Measurements from ENCODE around the gene GARIN6. TPM values are rescaled to one million over a fixed set of nuclear protein-coding genes. Genes with fewer than 3 reads are reported as not detected.
A peak's percentile ranks its signal among the peaks of the same experiment; 100 is the strongest.
"Not testable (repeated sequence)": the region's sequence is repeated elsewhere in the genome, so short reads cannot be mapped to it uniquely, and the experiment has no call there.

Gene GARIN6
- total and polyA plus RNA-seq, 2 donors (not counting 1 experiment from before 2014, with no cell fraction given), result not detected

DNA sequence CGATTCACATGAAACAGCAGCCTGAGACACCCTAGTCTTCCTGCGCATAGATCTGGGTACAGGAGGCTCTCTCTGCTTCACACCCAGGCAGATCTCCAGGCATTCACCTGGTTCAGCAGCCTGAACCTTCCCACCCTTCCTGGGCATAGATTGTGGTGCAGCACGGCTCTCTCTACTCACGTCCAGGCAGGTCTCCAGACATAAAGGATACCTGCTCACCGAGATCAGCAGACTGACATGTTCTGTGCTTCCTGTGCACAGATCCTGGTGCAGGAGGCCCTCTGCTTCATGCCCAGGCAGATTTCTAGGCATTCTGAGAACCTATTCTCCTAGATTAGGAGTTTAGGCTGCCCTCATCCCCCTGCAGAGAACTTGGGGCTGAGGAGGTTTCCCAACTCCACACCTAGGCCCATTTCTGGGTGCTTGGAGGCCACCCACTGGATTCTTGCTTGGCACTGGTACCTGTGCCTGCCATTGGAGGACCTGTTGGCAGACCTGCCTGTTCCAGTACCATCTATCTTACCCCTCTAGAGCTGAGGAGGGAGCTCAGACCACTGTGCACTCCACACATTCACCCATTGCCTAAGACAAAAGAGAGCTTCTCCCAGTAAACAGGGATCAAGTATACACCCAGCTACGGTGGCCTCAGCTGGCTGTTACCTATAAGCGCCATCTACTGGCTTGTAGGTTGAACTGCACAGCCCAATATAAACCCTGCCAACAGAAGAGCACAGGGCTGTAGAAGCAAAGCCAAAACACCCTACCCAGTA is 28.0 kb upstream of the GARIN6 start:
- no peaks in the 10 kb centered on the region for H3K27me3 Mint-ChIP-seq
- H3K4me1 Mint-ChIP-seq, result no peaks in the 10 kb centered on the region
- Histone ChIP-seq H3K9ac (ENCODE audit: low read length) (no peak overlapping the region), H3K79me2 (ENCODE audit: control insufficient read depth, insufficient read depth, low read length) (no peaks in the 10 kb centered on the region), H3K4me1 (ENCODE audit: control insufficient read depth in 2 of 2, insufficient read depth in 2 of 2, low read length in 2 of 2) (no peaks in the 10 kb centered on the region), H3K4me3 (ENCODE audit: control extremely low read depth in 1 of 5, extremely low read depth in 1 of 5, insufficient read depth in 1 of 5, low read depth in 2 of 5, low read length in 4 of 5) (no peak overlapping the region), H3K36me3 (replicated peaks in 1 of 2; ENCODE audit: control extremely low read depth in 1 of 2, control insufficient read depth in 1 of 2, extremely low read depth in 1 of 2, insufficient read depth in 2 of 2, low read length in 1 of 2) (no peaks in the 10 kb centered on the region), H2AFZ (ENCODE audit: insufficient read depth, low read depth, low read length, poor library complexity, severe bottlenecking) (no peak overlapping the region), H3K4me2 (replicated peaks; ENCODE audit: low read depth, low read length, poor library complexity, severe bottlenecking) (no peak overlapping the region), H3K27me3 (replicated peaks in 1 of 4; ENCODE audit: control extremely low read depth in 1 of 4, control insufficient read depth in 3 of 4, insufficient read depth in 4 of 4, low read length in 3 of 4) (peaks cover 0 to 2% (median 0%) of the 10 kb centered on the region in 4 experiments), H3K27ac (ENCODE audit: low read length in 2 of 2) (no peak overlapping the region), H4K20me1 (ENCODE audit: control insufficient read depth, insufficient read depth, low read length, poor library complexity, severe bottlenecking) (no peaks in the 10 kb centered on the region), H3K9me3 (ENCODE audit: control extremely low read depth in 1 of 3, control insufficient read depth in 2 of 3, insufficient read depth in 1 of 3, low read length in 2 of 3) (peaks cover 0 to 10% (median 0%) of the 10 kb centered on the region in 3 donors)
- H3K27ac Mint-ChIP-seq, result no peak overlapping the region
- whole genome bisulfite sequencing (ENCODE audit: insufficient coverage), result 74% methylated on average over 6 of the region's 7 CpGs
- peaks cover 2% of the 10 kb centered on the region for H3K9me3 Mint-ChIP-seq (ENCODE audit: insufficient read depth)
- TF ChIP-seq EZH2 (IDR thresholded peaks at IDR 0.05; ENCODE audit: borderline replicate concordance, insufficient read depth, low read depth, low read length, poor library complexity, severe bottlenecking), result no peak
- TF ChIP-seq CTCF (IDR thresholded peaks at IDR 0.05), result peak; percentile 50
- ATAC-seq (ENCODE audit: low read depth), result no peak
- ChIA-PET POLR2A (no interaction called here), CTCF (interaction anchor here (0.9 kb wide), 1 partner anchor 575 kb away, joined by 4 read pairs; no protein-coding TSS in a partner anchor)
- intact Hi-C loops (cut with micrococcal nuclease), result no loop called here
- no peak for DNase-seq
- no peak overlapping the region for H3K4me3 Mint-ChIP-seq

DNA sequence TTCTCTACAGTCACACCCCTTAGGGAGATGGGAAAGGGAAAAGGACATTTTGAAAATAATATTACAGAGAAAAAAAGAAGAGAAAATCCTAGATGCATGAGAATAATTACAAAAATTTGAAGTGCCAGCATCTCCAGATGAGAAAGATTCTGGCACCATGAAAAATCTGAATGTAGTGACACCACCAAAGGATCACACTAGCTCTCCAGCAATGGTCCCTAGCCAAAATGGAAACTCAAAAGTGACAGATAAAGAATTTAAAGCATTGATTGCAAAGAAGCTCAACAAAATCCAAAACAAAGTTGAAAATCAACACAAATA is 27.4 kb upstream of the GARIN6 start:
- Mint-ChIP-seq H3K27ac (no peak overlapping the region), H3K4me1 (no peaks in the 10 kb centered on the region), H3K27me3 (no peaks in the 10 kb centered on the region), H3K4me3 (no peak overlapping the region), H3K9me3 (ENCODE audit: insufficient read depth) (peaks cover 2% of the 10 kb centered on the region)
- Histone ChIP-seq H3K9me3 (ENCODE audit: control extremely low read depth in 1 of 3, control insufficient read depth in 2 of 3, insufficient read depth in 1 of 3, low read length in 2 of 3) (peaks cover 0 to 10% (median 0%) of the 10 kb centered on the region in 3 donors), H3K9ac (ENCODE audit: low read length) (no peak overlapping the region), H3K4me2 (replicated peaks; ENCODE audit: low read depth, low read length, poor library complexity, severe bottlenecking) (no peak overlapping the region), H3K4me3 (ENCODE audit: control extremely low read depth in 1 of 5, extremely low read depth in 1 of 5, insufficient read depth in 1 of 5, low read depth in 2 of 5, low read length in 4 of 5) (no peak overlapping the region), H4K20me1 (ENCODE audit: control insufficient read depth, insufficient read depth, low read length, poor library complexity, severe bottlenecking) (no peaks in the 10 kb centered on the region), H2AFZ (ENCODE audit: insufficient read depth, low read depth, low read length, poor library complexity, severe bottlenecking) (no peak overlapping the region), H3K27ac (ENCODE audit: low read length in 2 of 2) (no peak overlapping the region), H3K27me3 (replicated peaks in 1 of 4; ENCODE audit: control extremely low read depth in 1 of 4, control insufficient read depth in 3 of 4, insufficient read depth in 4 of 4, low read length in 3 of 4) (peaks cover 0 to 2% (median 0%) of the 10 kb centered on the region in 4 experiments), H3K79me2 (ENCODE audit: control insufficient read depth, insufficient read depth, low read length) (no peaks in the 10 kb centered on the region), H3K4me1 (ENCODE audit: control insufficient read depth in 2 of 2, insufficient read depth in 2 of 2, low read length in 2 of 2) (no peaks in the 10 kb centered on the region), H3K36me3 (replicated peaks in 1 of 2; ENCODE audit: control extremely low read depth in 1 of 2, control insufficient read depth in 1 of 2, extremely low read depth in 1 of 2, insufficient read depth in 2 of 2, low read length in 1 of 2) (no peaks in the 10 kb centered on the region)
- no peak for ATAC-seq (ENCODE audit: low read depth)
- CTCF ChIA-PET, result interaction anchor here (0.9 kb wide), 1 partner anchor 575 kb away, joined by 4 read pairs; no protein-coding TSS in a partner anchor
- no peak for TF ChIP-seq EZH2 (IDR thresholded peaks at IDR 0.05; ENCODE audit: borderline replicate concordance, insufficient read depth, low read depth, low read length, poor library complexity, severe bottlenecking)
- TF ChIP-seq CTCF (IDR thresholded peaks at IDR 0.05), result no peak
- POLR2A ChIA-PET, result no interaction called here
- no peak for DNase-seq
- intact Hi-C loops (cut with micrococcal nuclease), result no loop called here

- intact Hi-C loops (cut with micrococcal nuclease); H3K4me1 ChIP-seq (ENCODE audit: control insufficient read depth in 2 of 2, insufficient read depth in 2 of 2, low read length in 2 of 2); H3K27ac Mint-ChIP-seq; H4K20me1 ChIP-seq (ENCODE audit: control insufficient read depth, insufficient read depth, low read length, poor library complexity, severe bottlenecking); H3K79me2 ChIP-seq (ENCODE audit: control insufficient read depth, insufficient read depth, low read length); H2AFZ ChIP-seq (ENCODE audit: insufficient read depth, low read depth, low read length, poor library complexity, severe bottlenecking); H3K27me3 Mint-ChIP-seq; H3K4me2 ChIP-seq (replicated peaks; ENCODE audit: low read depth, low read length, poor library complexity, severe bottlenecking); H3K4me3 Mint-ChIP-seq; H3K27me3 ChIP-seq (replicated peaks in 1 of 4; ENCODE audit: control extremely low read depth in 1 of 4, control insufficient read depth in 3 of 4, insufficient read depth in 4 of 4, low read length in 3 of 4); CTCF ChIA-PET; H3K36me3 ChIP-seq (replicated peaks in 1 of 2; ENCODE audit: control extremely low read depth in 1 of 2, control insufficient read depth in 1 of 2, extremely low read depth in 1 of 2, insufficient read depth in 2 of 2, low read length in 1 of 2); H3K4me1 Mint-ChIP-seq; POLR2A ChIA-PET; H3K9me3 ChIP-seq (ENCODE audit: control extremely low read depth in 1 of 3, control insufficient read depth in 2 of 3, insufficient read depth in 1 of 3, low read length in 2 of 3); H3K4me3 ChIP-seq (ENCODE audit: control extremely low read depth in 1 of 5, extremely low read depth in 1 of 5, insufficient read depth in 1 of 5, low read depth in 2 of 5, low read length in 4 of 5); H3K9me3 Mint-ChIP-seq (ENCODE audit: insufficient read depth); H3K9ac ChIP-seq (ENCODE audit: low read length); H3K27ac ChIP-seq (ENCODE audit: low read length in 2 of 2); ATAC-seq (ENCODE audit: low read depth); DNase-seq: not testable (repeated sequence)
- no CpG with 5 or more reads among the region's 2 CpGs for WGBS (ENCODE audit: insufficient coverage)
Measured at GRCh38 chr12:99624591-99624990, 23.0 kb upstream of the GARIN6 start.

All from B cell (primary cell).